ENCODE results near the gene TSFM.

Gene TSFM

GRCh38 chr12:57741844-57742738 lies 40.5 kb upstream of the TSFM start:
- no peak for DNase-seq (ENCODE audit: insufficient read length, low spot score)
- TF ChIP-seq, protein P1, sequence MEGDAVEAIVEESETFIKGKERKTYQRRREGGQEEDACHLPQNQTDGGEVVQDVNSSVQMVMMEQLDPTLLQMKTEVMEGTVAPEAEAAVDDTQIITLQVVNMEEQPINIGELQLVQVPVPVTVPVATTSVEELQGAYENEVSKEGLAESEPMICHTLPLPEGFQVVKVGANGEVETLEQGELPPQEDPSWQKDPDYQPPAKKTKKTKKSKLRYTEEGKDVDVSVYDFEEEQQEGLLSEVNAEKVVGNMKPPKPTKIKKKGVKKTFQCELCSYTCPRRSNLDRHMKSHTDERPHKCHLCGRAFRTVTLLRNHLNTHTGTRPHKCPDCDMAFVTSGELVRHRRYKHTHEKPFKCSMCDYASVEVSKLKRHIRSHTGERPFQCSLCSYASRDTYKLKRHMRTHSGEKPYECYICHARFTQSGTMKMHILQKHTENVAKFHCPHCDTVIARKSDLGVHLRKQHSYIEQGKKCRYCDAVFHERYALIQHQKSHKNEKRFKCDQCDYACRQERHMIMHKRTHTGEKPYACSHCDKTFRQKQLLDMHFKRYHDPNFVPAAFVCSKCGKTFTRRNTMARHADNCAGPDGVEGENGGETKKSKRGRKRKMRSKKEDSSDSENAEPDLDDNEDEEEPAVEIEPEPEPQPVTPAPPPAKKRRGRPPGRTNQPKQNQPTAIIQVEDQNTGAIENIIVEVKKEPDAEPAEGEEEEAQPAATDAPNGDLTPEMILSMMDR (IDR thresholded peaks at IDR 0.05; ENCODE audit: insufficient read depth, missing control alignments), result no peak
- FAIRE-seq, result no peak

DNA sequence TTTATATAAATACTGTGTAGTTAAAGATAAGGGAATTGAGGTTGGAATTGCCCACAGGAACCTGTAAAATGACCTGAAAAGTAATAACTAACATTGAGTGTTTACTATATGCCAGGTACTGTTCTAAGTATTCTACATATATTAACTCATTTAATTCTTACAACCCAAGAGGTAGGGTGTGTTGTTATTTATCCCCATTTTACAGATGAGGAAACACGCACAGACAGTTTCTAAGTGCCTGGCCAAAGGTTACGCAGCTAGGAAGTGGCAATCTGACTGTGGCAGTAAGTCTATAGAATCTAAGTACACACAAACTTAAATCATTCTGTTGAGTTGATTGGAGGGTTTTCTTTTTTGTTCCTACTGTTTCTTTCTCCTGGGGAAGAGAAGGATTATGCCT lies 38.8 kb upstream of the TSFM start:
- TF ChIP-seq, protein P1 (IDR thresholded peaks at IDR 0.05; ENCODE audit: insufficient read depth, missing control alignments), result no peak
- DNase-seq (ENCODE audit: insufficient read length, low spot score) (no peak), FAIRE-seq (no peak)

GRCh38 chr12:57744194-57744776 lies 38.3 kb upstream of the TSFM start:
- peak; percentile 62 for DNase-seq (ENCODE audit: insufficient read length, low spot score)
- TF ChIP-seq, protein P1 (IDR thresholded peaks at IDR 0.05; ENCODE audit: insufficient read depth, missing control alignments), result no peak
- no peak for FAIRE-seq

GRCh38 chr12:57744777-57745484 lies 37.7 kb upstream of the TSFM start, which contains the start of gene TSPAN31:
TSS of gene TSPAN31 (plus strand) at chr12:57745039. CDS start at chr12:57745155, 116 bp downstream.
- peak; percentile 58 for FAIRE-seq
- TF ChIP-seq, protein P1 (IDR thresholded peaks at IDR 0.05; ENCODE audit: insufficient read depth, missing control alignments), result no peak
- DNase-seq (ENCODE audit: insufficient read length, low spot score), result peak; percentile 68

DNA sequence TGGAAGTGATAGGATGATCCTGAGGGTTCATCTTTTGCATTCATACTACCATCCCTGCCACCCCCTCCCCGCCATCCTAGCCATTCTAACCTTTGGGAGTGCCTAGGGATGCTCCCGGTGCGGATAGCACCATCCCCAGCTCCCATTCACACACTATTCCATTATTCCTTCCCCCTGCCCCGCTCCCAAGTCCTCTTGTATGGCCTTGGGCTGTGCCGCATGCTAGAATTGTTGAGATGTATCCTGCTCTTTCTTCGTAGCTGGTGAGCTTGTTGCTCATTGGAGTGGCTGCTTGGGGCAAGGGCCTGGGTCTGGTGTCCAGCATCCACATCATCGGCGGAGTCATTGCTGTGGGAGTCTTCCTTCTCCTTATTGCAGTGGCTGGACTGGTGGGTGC lies 37.1 kb upstream of the TSFM start:
- DNase-seq (ENCODE audit: insufficient read length, low spot score), result no peak
- no peak for FAIRE-seq

DNA sequence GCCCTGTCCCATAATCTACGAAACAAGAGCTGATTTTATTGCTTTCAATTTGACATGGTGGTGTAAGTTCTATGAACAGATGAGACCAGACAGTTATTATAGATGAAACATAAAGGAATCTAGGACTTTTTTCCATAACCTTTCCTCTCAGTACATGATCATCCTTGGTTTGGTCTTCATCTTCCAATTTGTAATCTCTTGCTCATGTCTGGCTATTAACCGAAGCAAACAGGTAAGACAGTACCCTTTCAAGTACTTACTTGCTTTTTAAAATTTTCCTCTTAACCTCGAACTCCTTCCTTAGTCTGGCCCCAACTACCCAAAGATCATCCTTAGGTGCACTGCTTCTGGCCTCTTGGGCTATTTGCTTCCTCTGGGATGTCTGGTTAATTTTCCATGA lies 36.6 kb upstream of the TSFM start:
- TF ChIP-seq, protein P1 (IDR thresholded peaks at IDR 0.05; ENCODE audit: insufficient read depth, missing control alignments), result no peak
- FAIRE-seq (no peak), DNase-seq (ENCODE audit: insufficient read length, low spot score) (no peak)

More for the DNA sequence above, 37.1 kb upstream of the TSFM start:
- TF ChIP-seq, protein P1 (IDR thresholded peaks at IDR 0.05; ENCODE audit: insufficient read depth, missing control alignments), result no peak
